ENCODE measurements around the gene SYNDIG1L. TPM values are rescaled to one million over a fixed set of nuclear protein-coding genes. Genes with fewer than 3 reads are reported as not detected.

The SYNDIG1L gene
- total RNA-seq, 1 donor from 2014 or later = not detected

- Mint-ChIP-seq H3K27me3 (ENCODE audit: unreplicated experiment) (peaks cover 54% of the 10 kb centered on the region), H3K4me3 (ENCODE audit: unreplicated experiment) (no peak overlapping the region), H3K4me1 (ENCODE audit: unreplicated experiment) (no peaks in the 10 kb centered on the region), H3K9me3 (ENCODE audit: unreplicated experiment) (no peaks in the 10 kb centered on the region), H3K36me3 (ENCODE audit: unreplicated experiment) (peaks cover 3% of the 10 kb centered on the region), H3K27ac (ENCODE audit: unreplicated experiment) (no peak overlapping the region)
- TF ChIP-seq CTCF (IDR thresholded peaks at IDR 0.05) = no peak
- DNase-seq (ENCODE audit: extremely low spot score, unreplicated experiment) = no peak
Observed at GRCh38 chr14:74444866-74445265, 18.9 kb upstream of the SYNDIG1L start.

GRCh38 chr14:74442757-74443156 is 16.7 kb upstream of the SYNDIG1L start:
- H3K27me3 Mint-ChIP-seq (ENCODE audit: unreplicated experiment) = peaks cover 39% of the 10 kb centered on the region
- no peaks in the 10 kb centered on the region for H3K36me3 Mint-ChIP-seq (ENCODE audit: unreplicated experiment)
- no peak for TF ChIP-seq CTCF (IDR thresholded peaks at IDR 0.05)
- H3K4me1 Mint-ChIP-seq (ENCODE audit: unreplicated experiment) = no peaks in the 10 kb centered on the region
- no peak for DNase-seq (ENCODE audit: extremely low spot score, unreplicated experiment)
- no peaks in the 10 kb centered on the region for H3K9me3 Mint-ChIP-seq (ENCODE audit: unreplicated experiment)
- H3K27ac Mint-ChIP-seq (ENCODE audit: unreplicated experiment) = no peak overlapping the region
- no peak overlapping the region for H3K4me3 Mint-ChIP-seq (ENCODE audit: unreplicated experiment)

GRCh38 chr14:74441113-74441512 is 15.1 kb upstream of the SYNDIG1L start:
- H3K4me1 Mint-ChIP-seq (ENCODE audit: unreplicated experiment) = no peaks in the 10 kb centered on the region
- no peaks in the 10 kb centered on the region for H3K9me3 Mint-ChIP-seq (ENCODE audit: unreplicated experiment)
- H3K36me3 Mint-ChIP-seq (ENCODE audit: unreplicated experiment) = no peaks in the 10 kb centered on the region
- H3K27ac Mint-ChIP-seq (ENCODE audit: unreplicated experiment) = no peak overlapping the region
- peaks cover 40% of the 10 kb centered on the region for H3K27me3 Mint-ChIP-seq (ENCODE audit: unreplicated experiment)
- DNase-seq (ENCODE audit: extremely low spot score, unreplicated experiment) = no peak
- TF ChIP-seq CTCF (IDR thresholded peaks at IDR 0.05) = no peak
- no peak overlapping the region for H3K4me3 Mint-ChIP-seq (ENCODE audit: unreplicated experiment)

GRCh38 chr14:74438351-74438915 is 12.4 kb upstream of the SYNDIG1L start:
- no peak for TF ChIP-seq CTCF (IDR thresholded peaks at IDR 0.05)
- Mint-ChIP-seq H3K27ac (ENCODE audit: unreplicated experiment) (no peak overlapping the region), H3K4me1 (ENCODE audit: unreplicated experiment) (no peaks in the 10 kb centered on the region)

GRCh38 chr14:74437496-74438053 is 11.6 kb upstream of the SYNDIG1L start:
- Mint-ChIP-seq H3K4me1 (ENCODE audit: unreplicated experiment) (no peaks in the 10 kb centered on the region), H3K9me3 (ENCODE audit: unreplicated experiment) (no peaks in the 10 kb centered on the region), H3K27me3 (ENCODE audit: unreplicated experiment) (peaks cover 49% of the 10 kb centered on the region), H3K4me3 (ENCODE audit: unreplicated experiment) (no peak overlapping the region), H3K36me3 (ENCODE audit: unreplicated experiment) (no peaks in the 10 kb centered on the region), H3K27ac (ENCODE audit: unreplicated experiment) (no peak overlapping the region)
- no peak for TF ChIP-seq CTCF (IDR thresholded peaks at IDR 0.05)
- no peak for DNase-seq (ENCODE audit: extremely low spot score, unreplicated experiment)

More at GRCh38 chr14:74438351-74438915, 12.4 kb upstream of the SYNDIG1L start:
- Mint-ChIP-seq H3K36me3 (ENCODE audit: unreplicated experiment) (no peaks in the 10 kb centered on the region), H3K4me3 (ENCODE audit: unreplicated experiment) (no peak overlapping the region), H3K9me3 (ENCODE audit: unreplicated experiment) (no peaks in the 10 kb centered on the region), H3K27me3 (ENCODE audit: unreplicated experiment) (peaks cover 53% of the 10 kb centered on the region)
- no peak for DNase-seq (ENCODE audit: extremely low spot score, unreplicated experiment)

Data from osteocyte (in vitro differentiated cells).